ENCODE results near the gene CDH13.

DNA sequence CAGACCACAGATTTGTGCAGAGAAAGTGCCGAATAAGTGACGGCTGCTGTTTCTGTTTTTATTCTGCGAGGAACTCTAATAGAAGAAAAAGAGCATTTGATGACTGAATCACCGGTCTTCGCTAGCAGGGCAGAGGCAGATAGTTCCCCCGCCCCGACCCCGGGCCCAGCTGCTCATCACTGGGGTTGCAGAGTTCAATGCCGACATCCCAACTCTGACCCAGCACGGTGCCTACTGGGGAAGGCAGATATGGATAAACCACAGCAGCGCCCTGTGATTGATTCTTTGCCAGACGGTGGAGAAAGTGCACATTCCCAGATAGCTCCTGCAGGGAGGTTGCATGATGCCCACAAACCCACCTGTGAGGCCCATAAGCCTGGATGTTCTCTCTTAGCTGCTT lies 823.1 kb downstream of the CDH13 start:
- TF ChIP-seq, protein P1, sequence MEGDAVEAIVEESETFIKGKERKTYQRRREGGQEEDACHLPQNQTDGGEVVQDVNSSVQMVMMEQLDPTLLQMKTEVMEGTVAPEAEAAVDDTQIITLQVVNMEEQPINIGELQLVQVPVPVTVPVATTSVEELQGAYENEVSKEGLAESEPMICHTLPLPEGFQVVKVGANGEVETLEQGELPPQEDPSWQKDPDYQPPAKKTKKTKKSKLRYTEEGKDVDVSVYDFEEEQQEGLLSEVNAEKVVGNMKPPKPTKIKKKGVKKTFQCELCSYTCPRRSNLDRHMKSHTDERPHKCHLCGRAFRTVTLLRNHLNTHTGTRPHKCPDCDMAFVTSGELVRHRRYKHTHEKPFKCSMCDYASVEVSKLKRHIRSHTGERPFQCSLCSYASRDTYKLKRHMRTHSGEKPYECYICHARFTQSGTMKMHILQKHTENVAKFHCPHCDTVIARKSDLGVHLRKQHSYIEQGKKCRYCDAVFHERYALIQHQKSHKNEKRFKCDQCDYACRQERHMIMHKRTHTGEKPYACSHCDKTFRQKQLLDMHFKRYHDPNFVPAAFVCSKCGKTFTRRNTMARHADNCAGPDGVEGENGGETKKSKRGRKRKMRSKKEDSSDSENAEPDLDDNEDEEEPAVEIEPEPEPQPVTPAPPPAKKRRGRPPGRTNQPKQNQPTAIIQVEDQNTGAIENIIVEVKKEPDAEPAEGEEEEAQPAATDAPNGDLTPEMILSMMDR (conservative IDR thresholded peaks at IDR 0.05; ENCODE audit: low read depth in 2 of 2) = no peak
- TF ChIP-seq CREB1 (CRISPR knock-in tag; IDR thresholded peaks at IDR 0.05; ENCODE audit: low read depth) (no peak), EZH2 (IDR thresholded peaks at IDR 0.05; ENCODE audit: low read depth, unreplicated experiment) (no peak)
- TF ChIP-seq, protein P2, sequence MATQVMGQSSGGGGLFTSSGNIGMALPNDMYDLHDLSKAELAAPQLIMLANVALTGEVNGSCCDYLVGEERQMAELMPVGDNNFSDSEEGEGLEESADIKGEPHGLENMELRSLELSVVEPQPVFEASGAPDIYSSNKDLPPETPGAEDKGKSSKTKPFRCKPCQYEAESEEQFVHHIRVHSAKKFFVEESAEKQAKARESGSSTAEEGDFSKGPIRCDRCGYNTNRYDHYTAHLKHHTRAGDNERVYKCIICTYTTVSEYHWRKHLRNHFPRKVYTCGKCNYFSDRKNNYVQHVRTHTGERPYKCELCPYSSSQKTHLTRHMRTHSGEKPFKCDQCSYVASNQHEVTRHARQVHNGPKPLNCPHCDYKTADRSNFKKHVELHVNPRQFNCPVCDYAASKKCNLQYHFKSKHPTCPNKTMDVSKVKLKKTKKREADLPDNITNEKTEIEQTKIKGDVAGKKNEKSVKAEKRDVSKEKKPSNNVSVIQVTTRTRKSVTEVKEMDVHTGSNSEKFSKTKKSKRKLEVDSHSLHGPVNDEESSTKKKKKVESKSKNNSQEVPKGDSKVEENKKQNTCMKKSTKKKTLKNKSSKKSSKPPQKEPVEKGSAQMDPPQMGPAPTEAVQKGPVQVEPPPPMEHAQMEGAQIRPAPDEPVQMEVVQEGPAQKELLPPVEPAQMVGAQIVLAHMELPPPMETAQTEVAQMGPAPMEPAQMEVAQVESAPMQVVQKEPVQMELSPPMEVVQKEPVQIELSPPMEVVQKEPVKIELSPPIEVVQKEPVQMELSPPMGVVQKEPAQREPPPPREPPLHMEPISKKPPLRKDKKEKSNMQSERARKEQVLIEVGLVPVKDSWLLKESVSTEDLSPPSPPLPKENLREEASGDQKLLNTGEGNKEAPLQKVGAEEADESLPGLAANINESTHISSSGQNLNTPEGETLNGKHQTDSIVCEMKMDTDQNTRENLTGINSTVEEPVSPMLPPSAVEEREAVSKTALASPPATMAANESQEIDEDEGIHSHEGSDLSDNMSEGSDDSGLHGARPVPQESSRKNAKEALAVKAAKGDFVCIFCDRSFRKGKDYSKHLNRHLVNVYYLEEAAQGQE (IDR thresholded peaks at IDR 0.05; ENCODE audit: unreplicated experiment) = no peak

Measured in GM23338 (cell line).